ENCODE results near the gene CSRNP2. TPM values are rescaled to one million over a fixed set of nuclear protein-coding genes. Genes with fewer than 3 reads are reported as not detected.

Gene CSRNP2
- total and polyA plus RNA-seq, 2 of the 8 experiments (the other 6 are each of a cell fraction or from before 2014, with no cell fraction given), result 13.7 to 34.0 TPM

- WGBS, 2 experiments (ENCODE audit: extremely low coverage in 1 of 2, insufficient coverage in 1 of 2, insufficient read length in 1 of 2, insufficient replicate concordance in 2 of 2, low coverage in 1 of 2, low lambda C conversion rate in 2 of 2, missing lambda C conversion rate in 1 of 2), result 91% methylated on average over 5 of the region's 5 CpGs; no CpG with 5 or more reads in 1 of the 2 experiments
- H3K36me3 ChIP-seq (ENCODE audit: control insufficient read depth in 2 of 4, insufficient read depth in 4 of 4, low read length in 3 of 4), result peaks cover 6 to 66% (median 46%) of the 10 kb centered on the region in 4 experiments
- H3K27me3 ChIP-seq (replicated peaks in 1 of 4; ENCODE audit: control insufficient read depth in 3 of 4, extremely low read depth in 1 of 4, insufficient read depth in 3 of 4, low read length in 3 of 4), result no peaks in the 10 kb centered on the region
Measured at GRCh38 chr12:51056242-51056641, 27.2 kb downstream of the CSRNP2 start.

More at GRCh38 chr12:51056242-51056641, 27.2 kb downstream of the CSRNP2 start:
- Histone ChIP-seq H3K79me1 (ENCODE audit: low read depth, low read length) (peaks cover 2% of the 10 kb centered on the region; the same call in 1 of the 2 replicates), H3K56ac (replicated peaks; ENCODE audit: insufficient read length, low read depth, low read length) (no peak overlapping the region), H3K4me1 (replicated peaks in 1 of 4; ENCODE audit: control insufficient read depth in 3 of 4, insufficient read depth in 4 of 4, low read length in 3 of 4) (no peaks in the 10 kb centered on the region), H3K23me2 (ENCODE audit: low read depth, low read length) (no peaks in the 10 kb centered on the region), H2AK5ac (ENCODE audit: low read depth, low read length) (no peak overlapping the region), H3K27ac (ENCODE audit: low read depth, low read length) (no peak overlapping the region), H4K5ac (ENCODE audit: insufficient read length, low read depth, low read length) (no peak overlapping the region), H2BK120ac (replicated peaks; ENCODE audit: low read depth, low read length) (no peak overlapping the region), H3K4ac (replicated peaks; ENCODE audit: insufficient read length, low read depth, low read length) (no peak overlapping the region), H3K4me2 (ENCODE audit: insufficient read depth in 1 of 2, low read depth in 2 of 2, low read length in 2 of 2) (no peak overlapping the region), H4K8ac (ENCODE audit: extremely low read depth, insufficient read depth, low read length) (no peak overlapping the region), H2BK20ac (ENCODE audit: low read length) (no peak overlapping the region), H2AFZ (ENCODE audit: low read length) (no peak overlapping the region), H3K18ac (ENCODE audit: extremely low read depth, low read length) (no peak overlapping the region), H3K9me3 (ENCODE audit: insufficient read depth in 2 of 2, low read depth in 1 of 2, low read length in 1 of 2) (no peaks in the 10 kb centered on the region), H4K91ac (replicated peaks; ENCODE audit: insufficient read length, low read length) (no peak overlapping the region), H2BK5ac (ENCODE audit: low read depth, low read length) (no peak overlapping the region), H2BK15ac (ENCODE audit: low read length) (no peak overlapping the region), H2BK12ac (ENCODE audit: low read depth, low read length) (no peak overlapping the region), H3K4me3 (ENCODE audit: extremely low read depth in 1 of 4, insufficient read depth in 2 of 4, low read depth in 3 of 4, low read length in 4 of 4) (no peak overlapping the region), H3K23ac (ENCODE audit: insufficient read length) (no peak overlapping the region), H4K20me1 (replicated peaks in 1 of 2; ENCODE audit: control insufficient read depth in 1 of 2, insufficient read depth in 2 of 2, low read length in 2 of 2) (peaks cover 0 to 3% of the 10 kb centered on the region in 2 experiments), H3K79me2 (ENCODE audit: control insufficient read depth in 1 of 2, insufficient read depth in 2 of 2, low read length in 2 of 2) (no peaks in the 10 kb centered on the region), H3K9ac (replicated peaks in 1 of 4; ENCODE audit: extremely low read depth in 1 of 4, low read depth in 3 of 4, low read length in 3 of 4) (no peak overlapping the region), H3K14ac (ENCODE audit: insufficient read length) (no peak overlapping the region)
- FAIRE-seq (no peak), DNase-seq (ENCODE audit: low read depth in 1 of 2, low spot score in 2 of 2) (no peak)
- TF ChIP-seq FOSL1 (IDR thresholded peaks at IDR 0.05; ENCODE audit: insufficient read depth, low read depth, low read length), result no peak
- TF ChIP-seq JUN (IDR thresholded peaks at IDR 0.05; ENCODE audit: low read depth, low read length), result no peak
- TF ChIP-seq TCF12 (IDR thresholded peaks at IDR 0.05; ENCODE audit: low read depth, low read length), result no peak
- no peak for TF ChIP-seq SIN3A (conservative IDR thresholded peaks at IDR 0.05 in 1 of 2, IDR thresholded peaks at IDR 0.05 in 1 of 2; ENCODE audit: low read depth in 1 of 2, low read length in 2 of 2)
- no peak for TF ChIP-seq TBP (IDR thresholded peaks at IDR 0.05; ENCODE audit: low read depth, low read length)
- ChIA-PET POLR2A (ENCODE audit: partially characterized antibody) (interaction anchor here (0.8 to 1.3 kb wide), 2 partner anchors 7 to 27 kb away, joined by 3 to 4 read pairs; partner anchors contain the start of gene CSRNP2), CTCF (ENCODE audit: partially characterized antibody) (interaction anchor here (1.0 to 1.1 kb wide), 2 partner anchors 9 to 14 kb away, joined by 3 to 4 read pairs; no protein-coding TSS in a partner anchor)
